Pulmonary artery endothelial cell (primary cell): ENCODE measurements around the gene MRPL55. TPM values are rescaled to one million over a fixed set of nuclear protein-coding genes. Genes with fewer than 3 reads are reported as not detected.

Experiments
- DNase-seq: peaks from one replicate; pipeline ENCODE4 v3.0.0-alpha.2; 2011; ENCODE audit warnings: low read depth, low spot score
- total RNA-seq: library from RNA; depleted of rRNA; stranded (reverse); fragments of >200 nt; gene quantifications from 2 replicates; pipeline ENCODE4 v1.2.3, GENCODE V29; 2014

The MRPL55 gene
- total RNA-seq, 1 donor from 2014 or later: 58.7 TPM

GRCh38 chr1:228058172-228058948 lies 50.7 kb downstream of the MRPL55 start:
- DNase-seq: no peak

Other genes starting within 250 kb of the MRPL55 start
- gene WNT9A, start 161.4 kb downstream of the MRPL55 start, total RNA-seq: 4.1 and 4.9 TPM in 2 replicates
- gene WNT3A, start 102.3 kb downstream of the MRPL55 start, total RNA-seq: not detected in 2 replicates
- gene ARF1, start 26.6 kb downstream of the MRPL55 start, total RNA-seq: 379 and 460 TPM in 2 replicates
- 11.3 and 11.6 TPM in 2 replicates for gene C1orf35, start 6.0 kb downstream of the MRPL55 start, total RNA-seq
- gene GUK1, start 31.0 kb upstream of the MRPL55 start, total RNA-seq: 372 and 489 TPM in 2 replicates
- 0.86 and 1.4 TPM in 2 replicates for gene GJC2, start 40.6 kb upstream of the MRPL55 start, total RNA-seq
- 6.5 and 6.9 TPM in 2 replicates for gene IBA57, start 56.5 kb upstream of the MRPL55 start, total RNA-seq
- 3.4 and 4.7 TPM in 2 replicates for gene OBSCN, start 98.7 kb upstream of the MRPL55 start, total RNA-seq